ENCODE results near the gene PRM1. TPM values are rescaled to one million over a fixed set of nuclear protein-coding genes. Genes with fewer than 3 reads are reported as not detected.

Gene PRM1
- total RNA-seq, 3 donors from 2014 or later (not counting 1 experiment from before 2014, with no cell fraction given) = not detected

DNA sequence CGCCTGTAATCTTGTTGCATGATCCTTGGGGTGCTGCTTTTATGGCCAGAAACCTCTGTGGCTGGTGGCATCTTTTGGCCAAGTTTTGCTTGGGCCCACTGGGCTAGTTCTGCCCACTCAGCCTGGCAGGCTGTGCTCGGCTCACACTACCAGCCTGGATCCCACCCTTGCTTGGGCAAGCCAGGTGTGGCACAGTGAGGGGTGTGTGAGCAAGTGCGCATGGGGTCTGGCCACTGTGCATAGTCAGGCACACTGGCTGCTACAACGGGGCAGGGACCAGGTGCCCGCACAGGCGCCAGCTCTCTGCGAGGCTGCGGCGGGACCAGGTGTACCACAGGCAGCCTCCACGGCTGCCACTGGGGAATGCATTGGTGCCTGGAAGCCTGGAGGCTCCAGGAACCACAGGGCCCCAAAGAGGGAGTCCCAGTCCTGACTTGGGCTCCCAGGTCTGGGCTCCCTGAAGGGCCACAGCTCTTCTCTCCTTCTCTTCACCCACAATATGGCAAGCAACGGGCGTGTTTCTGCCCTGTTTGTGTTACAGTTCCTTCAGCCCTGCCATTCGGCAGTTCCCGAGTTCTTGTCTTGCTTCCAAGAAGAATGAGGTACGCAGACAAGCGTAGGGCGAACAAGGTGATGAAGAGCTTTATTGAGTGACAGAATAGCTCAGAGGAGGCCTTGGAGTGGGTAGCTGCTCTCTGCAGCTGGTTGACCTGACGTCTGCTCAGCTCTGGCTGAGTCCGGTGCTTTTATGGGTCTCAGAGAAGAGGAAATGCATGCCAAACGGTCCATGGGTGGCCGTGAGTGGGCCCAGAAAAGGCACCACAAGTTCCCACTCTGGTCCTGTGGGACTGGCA lies 26.7 kb upstream of the PRM1 start:
- peaks cover 24 to 29% of the 10 kb centered on the region in 2 donors for H3K27me3 Mint-ChIP-seq (ENCODE audit: low read depth in 2 of 2)
- WGBS (ENCODE audit: insufficient coverage) = 90% methylated on average over 21 of the region's 21 CpGs
- no peak for ATAC-seq
- Histone ChIP-seq H3K27ac (ENCODE audit: low read length) (no peak overlapping the region), H3K27me3 (ENCODE audit: control insufficient read depth, insufficient read depth, low read length) (no peaks in the 10 kb centered on the region), H3K4me1 (ENCODE audit: control insufficient read depth, insufficient read depth, low read length) (peaks cover 52% of the 10 kb centered on the region), H3K4me3 (ENCODE audit: low read length) (no peak overlapping the region), H3K36me3 (ENCODE audit: control insufficient read depth, insufficient read depth, low read length) (no peaks in the 10 kb centered on the region), H3K9me3 (ENCODE audit: control insufficient read depth, insufficient read depth, low read length) (no peaks in the 10 kb centered on the region)
- intact Hi-C loops (cut with micrococcal nuclease) = no loop called here
- H3K9me3 Mint-ChIP-seq = no peaks in the 10 kb centered on the region
- H3K4me1 Mint-ChIP-seq = peaks cover 11 to 19% of the 10 kb centered on the region in 2 donors
- TF ChIP-seq, protein P1, sequence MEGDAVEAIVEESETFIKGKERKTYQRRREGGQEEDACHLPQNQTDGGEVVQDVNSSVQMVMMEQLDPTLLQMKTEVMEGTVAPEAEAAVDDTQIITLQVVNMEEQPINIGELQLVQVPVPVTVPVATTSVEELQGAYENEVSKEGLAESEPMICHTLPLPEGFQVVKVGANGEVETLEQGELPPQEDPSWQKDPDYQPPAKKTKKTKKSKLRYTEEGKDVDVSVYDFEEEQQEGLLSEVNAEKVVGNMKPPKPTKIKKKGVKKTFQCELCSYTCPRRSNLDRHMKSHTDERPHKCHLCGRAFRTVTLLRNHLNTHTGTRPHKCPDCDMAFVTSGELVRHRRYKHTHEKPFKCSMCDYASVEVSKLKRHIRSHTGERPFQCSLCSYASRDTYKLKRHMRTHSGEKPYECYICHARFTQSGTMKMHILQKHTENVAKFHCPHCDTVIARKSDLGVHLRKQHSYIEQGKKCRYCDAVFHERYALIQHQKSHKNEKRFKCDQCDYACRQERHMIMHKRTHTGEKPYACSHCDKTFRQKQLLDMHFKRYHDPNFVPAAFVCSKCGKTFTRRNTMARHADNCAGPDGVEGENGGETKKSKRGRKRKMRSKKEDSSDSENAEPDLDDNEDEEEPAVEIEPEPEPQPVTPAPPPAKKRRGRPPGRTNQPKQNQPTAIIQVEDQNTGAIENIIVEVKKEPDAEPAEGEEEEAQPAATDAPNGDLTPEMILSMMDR (IDR thresholded peaks at IDR 0.05) = no peak
- no peak for DNase-seq
- H3K4me3 Mint-ChIP-seq = no peak overlapping the region
- no peak overlapping the region for H3K27ac Mint-ChIP-seq
- no peaks in the 10 kb centered on the region for H3K36me3 Mint-ChIP-seq

DNA sequence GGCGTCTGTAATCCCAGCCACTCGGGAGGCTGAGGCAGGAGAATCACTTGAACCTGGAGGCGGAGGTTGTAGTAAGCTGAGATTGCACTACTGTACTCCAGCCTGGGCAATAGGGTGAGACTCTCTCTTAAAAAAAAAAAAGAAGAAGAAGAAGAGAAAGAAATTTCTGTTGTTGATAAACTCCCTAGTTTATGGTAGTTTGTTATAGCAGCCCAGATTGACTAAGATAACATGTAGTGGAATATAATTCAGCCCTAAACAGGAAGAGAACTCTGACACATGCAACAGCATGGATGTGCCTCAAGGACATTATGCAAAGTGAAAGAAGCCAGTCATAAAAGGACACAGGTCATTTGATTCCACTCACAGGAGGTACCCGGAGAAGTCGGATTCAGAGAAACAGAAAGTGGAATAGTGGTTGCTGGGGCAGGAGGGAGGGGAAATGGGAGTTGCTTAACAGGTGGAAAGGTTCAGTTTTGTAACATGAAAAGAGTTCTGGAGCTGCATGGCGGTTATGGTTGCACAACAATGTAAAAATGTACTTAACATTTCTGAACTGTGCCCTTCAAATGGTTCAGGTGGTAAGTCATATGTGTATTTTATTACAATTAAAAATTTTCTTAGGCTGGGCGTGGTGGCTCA lies 26.0 kb upstream of the PRM1 start:
- H3K4me1 Mint-ChIP-seq = peaks cover 11 to 15% of the 10 kb centered on the region in 2 donors
- Histone ChIP-seq H3K4me3 (ENCODE audit: low read length) (no peak overlapping the region), H3K4me1 (ENCODE audit: control insufficient read depth, insufficient read depth, low read length) (peaks cover 45% of the 10 kb centered on the region), H3K27me3 (ENCODE audit: control insufficient read depth, insufficient read depth, low read length) (no peaks in the 10 kb centered on the region), H3K9me3 (ENCODE audit: control insufficient read depth, insufficient read depth, low read length) (no peaks in the 10 kb centered on the region), H3K36me3 (ENCODE audit: control insufficient read depth, insufficient read depth, low read length) (no peaks in the 10 kb centered on the region), H3K27ac (ENCODE audit: low read length) (no peak overlapping the region)
- no peaks in the 10 kb centered on the region for H3K9me3 Mint-ChIP-seq
- TF ChIP-seq, protein P1 (IDR thresholded peaks at IDR 0.05) = no peak
- ATAC-seq (no peak), DNase-seq (no peak)
- no peak overlapping the region for H3K27ac Mint-ChIP-seq
- H3K36me3 Mint-ChIP-seq = no peaks in the 10 kb centered on the region
- intact Hi-C loops (cut with micrococcal nuclease) = no loop called here
- WGBS (ENCODE audit: insufficient coverage) = 84% methylated on average over 7 of the region's 7 CpGs
- H3K27me3 Mint-ChIP-seq (ENCODE audit: low read depth in 2 of 2) = peaks cover 26 to 33% of the 10 kb centered on the region in 2 donors
- no peak overlapping the region for H3K4me3 Mint-ChIP-seq

DNA sequence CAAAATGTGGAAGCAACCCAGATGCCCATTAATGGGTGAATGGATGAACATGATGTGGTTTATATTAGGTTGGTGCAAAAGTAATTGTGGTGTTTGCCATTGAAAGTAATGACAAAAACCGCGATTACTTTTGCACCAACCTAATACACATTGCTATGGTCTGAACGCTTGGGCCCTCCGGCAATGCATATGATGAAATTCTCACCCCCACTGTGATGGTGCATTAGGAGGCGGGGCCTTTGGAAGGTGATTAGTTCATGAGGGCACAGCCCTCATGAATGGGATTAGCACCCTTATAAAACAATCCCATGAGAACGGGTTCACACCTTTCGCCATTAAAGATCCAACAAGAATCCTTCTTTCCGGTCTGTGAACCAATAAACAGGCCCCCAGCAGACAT lies 25.3 kb upstream of the PRM1 start:
- no peaks in the 10 kb centered on the region for H3K36me3 ChIP-seq (ENCODE audit: control insufficient read depth, insufficient read depth, low read length)
- no peak for DNase-seq
- no peak overlapping the region for H3K4me3 ChIP-seq (ENCODE audit: low read length)
- peaks cover 6 to 7% of the 10 kb centered on the region in 2 donors for H3K4me1 Mint-ChIP-seq
- WGBS (ENCODE audit: insufficient coverage) = 94% methylated on average over 4 of the region's 8 CpGs
- ATAC-seq = no peak
- intact Hi-C loops (cut with micrococcal nuclease) = no loop called here
- no peaks in the 10 kb centered on the region for H3K9me3 Mint-ChIP-seq
- H3K9me3 ChIP-seq (ENCODE audit: control insufficient read depth, insufficient read depth, low read length) = no peaks in the 10 kb centered on the region
- TF ChIP-seq, protein P1 (IDR thresholded peaks at IDR 0.05) = no peak
- H3K36me3 Mint-ChIP-seq = no peaks in the 10 kb centered on the region
- H3K4me3 Mint-ChIP-seq = no peak overlapping the region
- peaks cover 38% of the 10 kb centered on the region for H3K4me1 ChIP-seq (ENCODE audit: control insufficient read depth, insufficient read depth, low read length)
- H3K27me3 Mint-ChIP-seq (ENCODE audit: low read depth in 2 of 2) = peaks cover 31 to 40% of the 10 kb centered on the region in 2 donors
- H3K27me3 ChIP-seq (ENCODE audit: control insufficient read depth, insufficient read depth, low read length) = no peaks in the 10 kb centered on the region
- H3K27ac Mint-ChIP-seq = no peak overlapping the region
- H3K27ac ChIP-seq (ENCODE audit: low read length) = no peak overlapping the region
